Effector memory CD4-positive, alpha-beta T cell (primary cell): ENCODE results near the gene USP11.

Source experiments
- DNase-seq, 3 donors: peaks; one replicate each; pipeline ENCODE4 v3.0.0-alpha.2; 2020
- H3K27ac ChIP-seq: 2 replicates; pipeline ENCODE4 v1.7.0; 2013; ENCODE audit warnings: mild to moderate bottlenecking, low read length, moderate library complexity; ENCODE audit not compliant: insufficient read depth, poor library complexity, severe bottlenecking
- H3K27me3 ChIP-seq: replicated peaks from 2 replicates; pipeline ENCODE4 v1.7.0; 2013; ENCODE audit warnings: mild to moderate bottlenecking, low read length; ENCODE audit not compliant: insufficient read depth, control insufficient read depth, poor library complexity, severe bottlenecking
- H3K36me3 ChIP-seq: 2 replicates; pipeline ENCODE4 v1.7.0; 2013; ENCODE audit warnings: mild to moderate bottlenecking, low read length, moderate library complexity; ENCODE audit not compliant: control insufficient read depth, insufficient read depth
- H3K4me1 ChIP-seq: 2 replicates; pipeline ENCODE4 v1.7.0; 2013; ENCODE audit warnings: low read length, mild to moderate bottlenecking; ENCODE audit not compliant: control insufficient read depth, insufficient read depth, poor library complexity, severe bottlenecking
- H3K4me3 ChIP-seq: 2 replicates; pipeline ENCODE4 v1.7.0; 2013; ENCODE audit warnings: low read length, low read depth, mild to moderate bottlenecking; ENCODE audit not compliant: insufficient read depth, poor library complexity, severe bottlenecking
- H3K9me3 ChIP-seq: 2 replicates; pipeline ENCODE4 v1.7.0; 2013; ENCODE audit warnings: mild to moderate bottlenecking, low read length, moderate library complexity; ENCODE audit not compliant: control insufficient read depth

The USP11 gene

DNA sequence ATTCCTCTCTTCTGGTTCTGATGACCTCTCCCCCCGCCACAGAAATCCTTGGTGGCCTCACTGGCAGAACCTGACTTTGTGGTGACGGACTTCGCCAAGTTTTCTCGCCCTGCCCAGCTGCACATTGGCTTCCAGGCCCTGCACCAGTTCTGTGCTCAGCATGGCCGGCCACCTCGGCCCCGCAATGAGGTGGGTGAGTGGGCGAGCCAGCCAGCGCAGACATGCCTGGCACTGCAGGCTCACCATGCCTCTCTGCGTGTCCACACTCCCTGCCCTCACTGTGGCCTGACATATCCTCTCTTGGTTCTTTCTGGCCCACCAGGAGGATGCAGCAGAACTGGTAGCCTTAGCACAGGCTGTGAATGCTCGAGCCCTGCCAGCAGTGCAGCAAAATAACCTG is 30.5 kb upstream of the USP11 start:
- Histone ChIP-seq H3K4me1 (peaks cover 3% of the 10 kb centered on the region), H3K27me3 (no peaks in the 10 kb centered on the region), H3K27ac (no peak overlapping the region), H3K4me3 (no peak overlapping the region), H3K9me3 (no peaks in the 10 kb centered on the region), H3K36me3 (peaks cover 86% of the 10 kb centered on the region)
- no peak for DNase-seq

DNA sequence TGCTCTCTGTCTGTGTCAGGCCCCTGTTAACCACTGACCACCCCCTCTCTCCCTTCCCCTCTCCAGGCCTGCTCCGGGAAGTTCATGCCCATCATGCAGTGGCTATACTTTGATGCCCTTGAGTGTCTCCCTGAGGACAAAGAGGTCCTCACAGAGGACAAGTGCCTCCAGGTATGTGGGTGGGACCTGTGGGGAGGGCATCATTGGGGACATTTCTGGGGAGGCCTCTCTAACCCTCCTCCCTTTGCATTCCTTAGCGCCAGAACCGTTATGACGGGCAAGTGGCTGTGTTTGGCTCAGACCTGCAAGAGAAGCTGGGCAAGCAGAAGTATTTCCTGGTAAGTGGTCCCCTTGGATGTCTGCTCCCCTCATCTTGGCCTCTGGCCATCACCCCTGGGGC is 29.9 kb upstream of the USP11 start:
- no peaks in the 10 kb centered on the region for H3K4me1 ChIP-seq
- H3K27ac ChIP-seq: no peak overlapping the region
- DNase-seq: no peak
- H3K27me3 ChIP-seq: no peaks in the 10 kb centered on the region
- no peaks in the 10 kb centered on the region for H3K9me3 ChIP-seq
- H3K4me3 ChIP-seq: no peak overlapping the region
- H3K36me3 ChIP-seq: peaks cover 86% of the 10 kb centered on the region

DNA sequence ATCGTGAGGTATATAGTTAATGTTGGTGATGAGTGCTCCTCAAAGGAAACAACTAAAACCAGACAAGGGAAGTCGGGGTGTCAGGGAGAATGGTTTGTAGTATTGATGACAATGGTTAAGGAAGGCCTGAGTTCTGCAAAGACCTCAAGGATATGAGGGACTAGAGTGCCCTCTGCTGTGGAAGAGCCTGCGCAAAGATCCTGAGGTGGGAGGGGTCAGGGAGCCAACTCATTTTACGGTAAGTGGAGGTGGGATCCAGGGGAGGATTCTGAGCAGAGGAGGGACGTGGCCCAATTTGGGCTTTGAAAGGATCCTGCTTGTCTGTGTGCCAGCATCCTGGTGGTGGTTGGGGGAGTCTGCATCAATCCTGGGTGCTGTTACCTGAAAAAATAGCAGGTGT is 27.8 kb upstream of the USP11 start:
- DNase-seq: no peak
- H3K27me3 ChIP-seq: no peaks in the 10 kb centered on the region
- peaks cover 86% of the 10 kb centered on the region for H3K36me3 ChIP-seq

DNA sequence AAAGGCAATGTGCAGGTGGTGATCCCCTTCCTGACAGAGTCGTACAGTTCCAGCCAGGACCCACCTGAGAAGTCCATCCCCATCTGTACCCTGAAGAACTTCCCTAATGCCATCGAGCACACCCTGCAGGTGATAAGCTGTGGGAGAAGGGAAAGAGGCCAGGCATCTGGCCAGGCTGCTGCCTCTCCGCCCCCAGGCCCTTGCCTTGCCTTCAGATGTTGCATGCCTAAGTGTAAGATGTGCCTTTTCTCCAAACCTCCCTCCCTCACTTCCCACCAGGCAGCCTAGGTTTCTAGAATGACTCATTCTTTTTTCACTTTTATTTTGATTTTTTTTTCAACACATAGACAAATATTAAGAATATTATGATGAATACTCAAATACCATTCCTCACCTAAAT is 26.5 kb upstream of the USP11 start:
- Histone ChIP-seq H3K36me3 (peaks cover 84% of the 10 kb centered on the region), H3K4me1 (no peaks in the 10 kb centered on the region), H3K9me3 (no peaks in the 10 kb centered on the region), H3K27ac (no peak overlapping the region), H3K4me3 (no peak overlapping the region), H3K27me3 (no peaks in the 10 kb centered on the region)
- DNase-seq: no peak

More for the DNA sequence above, 27.8 kb upstream of the USP11 start:
- Histone ChIP-seq H3K27ac (no peak overlapping the region), H3K4me3 (no peak overlapping the region), H3K9me3 (no peaks in the 10 kb centered on the region), H3K4me1 (no peaks in the 10 kb centered on the region)

DNA sequence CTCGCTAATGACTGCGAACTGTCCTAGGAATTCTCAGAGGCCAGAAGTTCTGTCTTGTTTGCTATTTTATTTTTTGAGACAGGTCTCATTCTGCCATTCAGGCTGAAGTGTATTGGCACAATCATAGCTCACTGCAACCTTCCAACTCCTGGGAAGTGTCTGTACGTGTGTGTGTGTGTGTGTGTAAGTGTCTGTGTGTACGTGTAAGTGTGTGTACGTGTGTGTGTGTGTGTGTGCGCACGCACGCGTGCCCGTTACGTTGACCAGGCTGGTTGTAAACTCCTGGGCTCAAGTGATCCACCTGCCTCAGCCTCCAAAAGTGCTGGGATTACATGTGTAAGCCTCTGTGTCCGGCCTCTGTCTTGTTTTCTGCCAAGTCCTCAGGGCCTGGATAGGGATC is 24.7 kb upstream of the USP11 start:
- Histone ChIP-seq H3K36me3 (peaks cover 84% of the 10 kb centered on the region), H3K9me3 (no peaks in the 10 kb centered on the region), H3K4me3 (no peak overlapping the region), H3K27ac (no peak overlapping the region), H3K27me3 (no peaks in the 10 kb centered on the region), H3K4me1 (no peaks in the 10 kb centered on the region)
- no peak for DNase-seq

DNA sequence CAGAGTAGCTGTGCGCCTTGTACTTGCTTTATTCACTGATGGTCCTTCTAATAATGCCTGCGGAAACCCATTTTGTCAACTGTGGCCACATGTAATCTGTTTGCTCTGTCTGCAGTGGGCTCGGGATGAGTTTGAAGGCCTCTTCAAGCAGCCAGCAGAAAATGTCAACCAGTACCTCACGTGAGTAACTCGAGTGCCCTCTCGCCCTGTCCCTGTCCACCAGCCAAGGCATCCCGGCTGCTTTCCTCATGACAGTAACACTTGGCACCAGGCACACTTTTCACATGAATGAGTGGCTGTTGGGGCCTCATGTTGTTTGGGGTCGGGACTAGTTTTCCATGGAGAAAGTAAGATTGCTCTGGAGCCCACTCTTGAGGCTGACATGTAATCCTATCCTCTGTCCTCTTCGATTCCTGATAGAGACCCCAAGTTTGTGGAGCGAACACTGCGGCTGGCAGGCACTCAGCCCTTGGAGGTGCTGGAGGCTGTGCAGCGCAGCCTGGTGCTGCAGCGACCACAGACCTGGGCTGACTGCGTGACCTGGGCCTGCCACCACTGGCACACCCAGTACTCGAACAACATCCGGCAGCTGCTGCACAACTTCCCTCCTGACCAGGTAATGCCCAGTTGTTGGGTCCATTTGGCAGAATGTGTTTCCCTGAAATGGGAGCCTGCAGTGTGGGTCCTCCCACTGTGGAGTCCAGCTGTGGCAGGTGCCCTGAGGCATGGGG is 23.1 kb upstream of the USP11 start:
- no peaks in the 10 kb centered on the region for H3K9me3 ChIP-seq
- no peak overlapping the region for H3K27ac ChIP-seq
- peaks cover 84% of the 10 kb centered on the region for H3K36me3 ChIP-seq
- H3K4me1 ChIP-seq: no peaks in the 10 kb centered on the region
- H3K4me3 ChIP-seq: no peak overlapping the region
- no peaks in the 10 kb centered on the region for H3K27me3 ChIP-seq
- no peak for DNase-seq

DNA sequence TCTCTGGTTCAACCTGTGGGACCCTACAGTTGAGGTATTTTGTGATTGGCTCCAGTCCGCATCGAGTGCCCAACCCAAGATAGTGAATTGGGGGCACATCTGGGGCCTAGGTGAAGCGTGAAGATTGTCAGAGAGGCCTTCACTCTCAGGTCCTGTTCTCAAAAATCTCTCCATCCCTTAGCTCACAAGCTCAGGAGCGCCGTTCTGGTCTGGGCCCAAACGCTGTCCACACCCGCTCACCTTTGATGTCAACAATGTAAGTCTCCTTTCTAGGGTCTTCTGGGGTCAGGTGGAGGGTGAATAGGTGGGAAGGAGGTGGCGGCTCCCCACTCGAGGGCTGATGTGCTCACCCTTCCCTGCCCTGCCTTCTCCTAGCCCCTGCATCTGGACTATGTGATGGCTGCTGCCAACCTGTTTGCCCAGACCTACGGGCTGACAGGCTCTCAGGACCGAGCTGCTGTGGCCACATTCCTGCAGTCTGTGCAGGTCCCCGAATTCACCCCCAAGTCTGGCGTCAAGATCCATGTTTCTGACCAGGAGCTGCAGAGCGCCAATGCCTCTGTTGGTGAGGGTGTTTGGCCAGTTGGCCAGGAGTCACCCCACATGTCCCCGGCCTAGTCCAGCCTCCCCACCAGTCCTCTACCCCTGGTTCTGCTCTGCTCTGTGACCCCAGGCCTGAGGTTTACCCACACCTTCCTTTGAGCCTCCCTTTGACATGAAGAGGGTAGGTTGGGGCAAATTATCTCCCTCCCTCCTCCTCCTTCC is 22.0 kb upstream of the USP11 start:
- H3K27ac ChIP-seq: no peak overlapping the region
- no peak for DNase-seq
- no peak overlapping the region for H3K4me3 ChIP-seq
- H3K9me3 ChIP-seq: no peaks in the 10 kb centered on the region
- H3K4me1 ChIP-seq: no peaks in the 10 kb centered on the region
- peaks cover 77% of the 10 kb centered on the region for H3K36me3 ChIP-seq
- H3K27me3 ChIP-seq: no peaks in the 10 kb centered on the region

DNA sequence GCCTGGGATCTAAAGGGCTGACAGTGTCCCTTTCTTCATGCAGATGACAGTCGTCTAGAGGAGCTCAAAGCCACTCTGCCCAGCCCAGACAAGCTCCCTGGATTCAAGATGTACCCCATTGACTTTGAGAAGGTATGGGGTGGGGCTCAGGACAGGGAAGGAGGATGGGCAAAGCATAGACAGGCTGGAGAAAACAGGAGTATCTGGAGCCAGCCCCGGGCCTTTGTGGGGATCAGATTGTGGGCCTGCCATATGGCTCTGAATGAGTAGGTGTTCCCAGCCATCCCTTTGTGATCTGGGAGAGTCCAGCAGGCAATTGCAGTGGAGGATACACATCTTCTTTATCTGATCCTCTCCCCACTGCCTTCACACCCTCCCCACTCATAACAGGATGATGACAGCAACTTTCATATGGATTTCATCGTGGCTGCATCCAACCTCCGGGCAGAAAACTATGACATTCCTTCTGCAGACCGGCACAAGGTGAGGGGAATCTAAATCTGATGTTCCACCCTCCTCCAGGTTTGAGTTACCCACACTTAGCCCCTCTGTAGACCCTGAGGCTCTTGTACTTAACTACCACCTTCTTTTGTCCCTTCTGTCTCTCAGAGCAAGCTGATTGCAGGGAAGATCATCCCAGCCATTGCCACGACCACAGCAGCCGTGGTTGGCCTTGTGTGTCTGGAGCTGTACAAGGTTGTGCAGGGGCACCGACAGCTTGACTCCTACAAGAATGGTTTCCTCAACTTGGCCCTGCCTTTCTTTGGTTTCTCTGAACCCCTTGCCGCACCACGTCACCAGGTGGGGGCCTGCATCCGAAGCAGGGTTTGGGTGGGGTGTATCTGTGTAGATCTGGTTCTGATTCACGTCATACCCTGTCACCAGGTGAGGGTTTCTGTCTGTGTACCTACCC is 20.2 kb upstream of the USP11 start:
- no peak for DNase-seq
- Histone ChIP-seq H3K4me3 (no peak overlapping the region), H3K27ac (no peak overlapping the region), H3K36me3 (peaks cover 67% of the 10 kb centered on the region), H3K27me3 (no peaks in the 10 kb centered on the region), H3K4me1 (peaks cover 8% of the 10 kb centered on the region), H3K9me3 (no peaks in the 10 kb centered on the region)

DNA sequence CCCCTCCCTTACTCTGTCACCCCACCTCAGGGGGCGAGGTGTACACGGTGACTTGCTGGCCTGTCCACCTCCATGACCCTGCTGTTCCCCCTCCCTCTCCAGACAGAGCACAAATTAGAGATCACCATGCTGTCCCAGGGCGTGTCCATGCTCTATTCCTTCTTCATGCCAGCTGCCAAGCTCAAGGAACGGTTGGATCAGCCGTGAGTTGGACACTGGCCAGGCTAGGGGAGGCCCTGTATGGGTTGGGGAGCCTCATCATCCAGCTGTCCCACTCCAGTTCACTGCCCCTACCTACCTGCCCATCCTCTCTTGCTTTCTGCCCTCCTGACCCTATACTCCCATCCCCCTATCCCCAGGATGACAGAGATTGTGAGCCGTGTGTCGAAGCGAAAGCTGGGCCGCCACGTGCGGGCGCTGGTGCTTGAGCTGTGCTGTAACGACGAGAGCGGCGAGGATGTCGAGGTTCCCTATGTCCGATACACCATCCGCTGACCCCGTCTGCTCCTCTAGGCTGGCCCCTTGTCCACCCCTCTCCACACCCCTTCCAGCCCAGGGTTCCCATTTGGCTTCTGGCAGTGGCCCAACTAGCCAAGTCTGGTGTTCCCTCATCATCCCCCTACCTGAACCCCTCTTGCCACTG is 18.3 kb upstream of the USP11 start:
- Histone ChIP-seq H3K27me3 (no peaks in the 10 kb centered on the region), H3K4me1 (peaks cover 11% of the 10 kb centered on the region), H3K36me3 (peaks cover 51% of the 10 kb centered on the region), H3K4me3 (no peak overlapping the region), H3K9me3 (no peaks in the 10 kb centered on the region), H3K27ac (no peak overlapping the region)
- no peak for DNase-seq
